Thoracic aorta (tissue), 2 donors: Measurements from ENCODE around the gene CCDC74B. TPM values are rescaled to one million over a fixed set of nuclear protein-coding genes. Genes with fewer than 3 reads are reported as not detected.
"Not testable (repeated sequence)": the region's sequence is repeated elsewhere in the genome, so short reads cannot be mapped to it uniquely, and the experiment has no call there.

Source experiments
- ATAC-seq: fragments of 150-250 bp; one replicate; pipeline ENCODE4 v1.8.0; 2017; ENCODE audit warnings: low read depth; ENCODE audit not compliant: insufficient number of reproducible peaks, low FRiP score
- DNase-seq: peaks from one replicate; pipeline ENCODE4 v3.0.0-alpha.2; 2020; ENCODE audit warnings: low spot score
- H3K27ac ChIP-seq, 2 donors: fragments of 200-600 bp; sonication (generic); 1 replicate in 1 of 2; 2 replicates in 1 of 2; pipeline ENCODE4 v1.5.1; 2016; ENCODE audit warnings: mild to moderate bottlenecking in 2 of 2, moderate library complexity in 2 of 2
- H3K27me3 ChIP-seq: fragments of 200-600 bp; sonication (generic); replicated peaks from 2 replicates; pipeline ENCODE4 v1.6.0; 2016; ENCODE audit warnings: mild to moderate bottlenecking; ENCODE audit not compliant: insufficient read depth
- H3K36me3 ChIP-seq: fragments of 200-600 bp; sonication (generic); one replicate; pipeline ENCODE4 v1.5.1; 2016
- H3K4me1 ChIP-seq, 2 donors: fragments of 200-600 bp; sonication (generic); 1 replicate in 1 of 2; 2 replicates in 1 of 2; pipeline versions ENCODE4 v1.5.1 to v1.6.0; 2016; ENCODE audit warnings: low read depth in 2 of 2, mild to moderate bottlenecking in 1 of 2; ENCODE audit not compliant: control insufficient read depth in 1 of 2
- H3K4me3 ChIP-seq: fragments of 200-600 bp; sonication (generic); 2 replicates; pipeline ENCODE4 v1.5.1; 2016; ENCODE audit warnings: mild to moderate bottlenecking
- H3K9me3 ChIP-seq: fragments of 200-600 bp; sonication (generic); 2 replicates; pipeline ENCODE4 v1.5.1; 2016
- CTCF ChIP-seq: fragments of 200-600 bp; sonication (generic); IDR thresholded peaks from one replicate; pipeline ENCODE4 v1.5.1; 2019; ENCODE audit warnings: antibody characterized with exemption
- total RNA-seq, 2 donors: library from RNA; depleted of rRNA; stranded (reverse); fragments of >200 nt; gene quantifications; one replicate each; pipeline versions ENCODE4 v1.1.0 to v1.2.3, GENCODE V29; 2016

The CCDC74B gene
- 10 to 100 TPM in 1 of 2 donors, 1 to 10 TPM in 1; 2.0 to 12.4 TPM for total RNA-seq

GRCh38 chr2:130145006-130145414 is at the start of gene CCDC74B:
CCDC74B (minus strand) TSS chr2:130145112; CDS start chr2:130144996, 116 bp downstream.
- H3K4me3 ChIP-seq: peak within 1 kb of the TSS; percentile 70
- not testable (repeated sequence) for H3K4me1 ChIP-seq, H3K27me3 ChIP-seq, H3K36me3 ChIP-seq, H3K27ac ChIP-seq, DNase-seq, H3K9me3 ChIP-seq
- ATAC-seq: peak; percentile 67

GRCh38 chr2:130193824-130194223 is 48.9 kb upstream of the CCDC74B start:
- not testable (repeated sequence) for H3K4me1 ChIP-seq, ATAC-seq, H3K9me3 ChIP-seq, DNase-seq, H3K36me3 ChIP-seq, H3K27ac ChIP-seq, H3K4me3 ChIP-seq, H3K27me3 ChIP-seq

DNA sequence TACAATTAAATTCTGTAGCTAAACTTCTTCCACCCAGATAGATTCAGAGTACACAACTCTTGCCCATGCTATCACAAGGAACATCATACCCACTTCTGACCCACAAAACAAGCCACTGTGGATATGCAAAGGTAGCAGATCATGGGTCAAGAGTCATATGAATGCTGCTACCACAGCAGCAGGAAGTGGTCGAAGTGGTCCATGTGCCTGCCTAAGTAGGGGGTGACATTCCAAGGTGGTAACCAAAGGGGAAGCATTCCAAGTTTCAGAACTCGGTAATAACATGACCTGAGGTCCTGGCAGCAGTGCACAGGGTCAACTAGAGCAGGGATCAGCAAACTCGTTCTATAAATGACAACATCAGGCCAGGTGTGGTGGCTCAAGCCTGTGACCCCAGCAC is 47.5 kb upstream of the CCDC74B start:
- H3K4me1 ChIP-seq, ATAC-seq, DNase-seq, H3K27me3 ChIP-seq, H3K36me3 ChIP-seq, H3K27ac ChIP-seq, H3K4me3 ChIP-seq, H3K9me3 ChIP-seq: not testable (repeated sequence)

DNA sequence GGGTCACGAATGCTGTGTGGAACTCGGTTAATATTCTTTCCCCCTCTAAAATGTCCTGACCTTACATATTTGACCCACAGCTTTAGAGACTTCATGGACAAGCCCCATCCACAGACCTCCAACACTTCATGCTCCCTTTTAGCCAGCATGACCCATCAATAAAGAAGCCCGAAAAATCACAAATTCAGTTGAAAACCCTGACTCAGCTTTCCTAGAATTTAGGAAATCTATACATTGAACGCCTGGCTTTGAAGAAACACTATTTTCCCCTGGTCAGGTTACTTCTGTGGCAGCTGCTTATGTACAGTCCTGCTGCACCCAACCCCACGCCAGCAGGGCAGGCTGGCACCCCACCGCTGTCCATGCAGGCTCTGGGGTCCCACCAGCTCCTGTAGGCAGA is 46.4 kb upstream of the CCDC74B start:
- H3K27ac ChIP-seq, H3K36me3 ChIP-seq, DNase-seq, H3K4me3 ChIP-seq, H3K4me1 ChIP-seq, H3K27me3 ChIP-seq, ATAC-seq, H3K9me3 ChIP-seq: not testable (repeated sequence)

- H3K4me1 ChIP-seq: no peaks in the 10 kb centered on the region
- no peaks in the 10 kb centered on the region for H3K27me3 ChIP-seq
- TF ChIP-seq CTCF: no peak
- H3K36me3 ChIP-seq: no peaks in the 10 kb centered on the region
- no peak overlapping the region for H3K4me3 ChIP-seq
- H3K9me3 ChIP-seq: no peaks in the 10 kb centered on the region
- no peak for DNase-seq
- ATAC-seq: no peak
- H3K27ac ChIP-seq: no peak overlapping the region
These were observed 45.3 kb upstream of the CCDC74B start for GRCh38 chr2:130190237-130190636.

- H3K4me3 ChIP-seq, H3K27ac ChIP-seq, H3K9me3 ChIP-seq, DNase-seq, H3K27me3 ChIP-seq, H3K36me3 ChIP-seq, ATAC-seq, H3K4me1 ChIP-seq: not testable (repeated sequence)
These were observed 44.0 kb upstream of the CCDC74B start for GRCh38 chr2:130188958-130189357.

DNA sequence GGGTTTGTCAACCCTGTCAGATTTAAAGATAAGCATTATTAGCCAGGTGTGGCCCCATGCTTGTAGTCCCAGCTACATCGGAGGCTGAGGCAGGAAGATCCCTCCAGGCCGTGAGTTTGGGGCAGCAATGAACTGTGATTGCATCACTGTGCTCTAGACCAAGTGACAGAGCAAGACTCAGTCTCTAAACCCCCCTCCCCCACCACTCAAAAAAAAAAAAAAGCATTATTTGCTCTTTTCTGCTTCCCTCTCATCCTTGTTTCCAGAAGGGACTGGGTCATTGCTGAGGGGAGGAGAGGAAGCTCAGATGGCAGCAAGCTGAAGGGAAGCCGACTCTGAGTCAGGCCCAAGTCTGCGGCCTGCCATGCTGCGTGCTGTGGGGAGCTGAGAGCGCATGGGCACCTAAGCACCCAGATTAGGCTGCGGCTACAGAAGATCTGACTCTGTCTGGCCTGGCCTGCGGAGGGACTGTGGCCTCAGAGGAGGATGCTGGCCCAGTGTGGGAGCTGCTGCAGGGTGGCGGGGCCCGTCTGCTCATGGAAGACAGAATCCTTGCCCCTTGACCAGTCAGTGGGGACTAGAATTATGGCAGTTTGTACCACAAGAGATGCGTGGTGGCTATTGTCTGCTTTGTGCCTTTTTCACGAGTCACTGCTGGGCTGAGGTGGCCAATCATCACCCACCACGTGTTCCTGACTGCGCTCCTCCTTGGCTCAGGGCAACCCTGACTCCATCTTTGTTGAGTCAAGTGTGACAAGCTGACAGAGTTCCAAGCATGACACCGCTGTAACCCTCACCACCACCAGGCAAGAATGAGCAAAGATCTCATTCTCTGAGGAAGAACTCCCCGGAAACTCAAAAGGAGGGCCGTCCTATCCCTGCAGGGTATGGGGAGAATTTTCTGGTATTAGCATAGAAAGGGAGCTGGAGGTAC is 43.2 kb upstream of the CCDC74B start:
- not testable (repeated sequence) for H3K9me3 ChIP-seq, DNase-seq, H3K4me1 ChIP-seq, H3K4me3 ChIP-seq, H3K36me3 ChIP-seq, H3K27me3 ChIP-seq, H3K27ac ChIP-seq, ATAC-seq

DNA sequence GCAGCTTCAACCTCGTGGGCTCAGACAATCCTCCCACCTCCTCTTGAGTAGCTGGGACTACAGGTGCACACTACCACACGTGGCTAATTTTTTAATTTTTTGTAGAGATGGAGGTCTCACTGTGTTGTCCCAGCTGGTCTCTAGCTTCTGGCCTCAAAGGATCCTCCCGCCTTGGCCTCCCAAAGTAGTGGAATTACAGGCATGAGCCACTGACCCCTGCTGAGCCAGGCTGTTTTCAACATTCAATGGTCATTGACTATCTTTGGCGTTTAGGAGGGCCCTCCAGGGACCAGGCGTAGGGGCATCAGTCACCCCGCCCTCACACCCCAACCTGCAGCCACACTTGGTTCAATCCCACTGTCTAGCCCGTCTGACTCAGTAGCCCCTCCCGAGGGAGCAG is 42.4 kb upstream of the CCDC74B start:
- no peaks in the 10 kb centered on the region for H3K27me3 ChIP-seq
- no peak overlapping the region for H3K27ac ChIP-seq
- H3K36me3 ChIP-seq: no peaks in the 10 kb centered on the region
- H3K4me3 ChIP-seq: no peak overlapping the region
- TF ChIP-seq CTCF: no peak
- H3K4me1 ChIP-seq: peaks cover 11 to 12% of the 10 kb centered on the region in 2 donors
- ATAC-seq (no peak), DNase-seq (no peak)
- no peaks in the 10 kb centered on the region for H3K9me3 ChIP-seq
